RWPE1 (cell line): Measurements from ENCODE around the gene APH1A.

ENCODE experiments used
- CTCF ChIA-PET: fragments of 350-600 bp; sonication (Branson Sonifier 250); formaldehyde crosslinking; extraction: SDS; loops from one replicate; lab custom pipeline; 2021; lab: Yijun Ruan, JAX
- POLR2A ChIA-PET: fragments of 400-600 bp; formaldehyde crosslinking; extraction: SDS; loops from one replicate; lab custom pipeline; 2020; ENCODE audit warnings: antibody characterized with exemption; ENCODE audit not compliant: low non-redundant PET; lab: Yijun Ruan, JAX
- DNase-seq: peaks from one replicate; pipeline ENCODE4 v3.0.0; 2012; ENCODE audit warnings: low spot score
- H3K27ac ChIP-seq: fragments of 450-650 bp; 2 replicates; pipeline ENCODE4 v1.5.1; 2017
- CTCF ChIP-seq: fragments of 450-650 bp; conservative IDR thresholded peaks from 2 replicates; pipeline ENCODE4 v1.5.1; 2017; ENCODE audit warnings: low read depth, mild to moderate bottlenecking

APH1A gene

GRCh38 chr1:150271291-150271959, 2.6 kb upstream of the APH1A start:
- ChIA-PET POLR2A (no interaction called here), CTCF (no interaction called here)
- no peak overlapping the region for H3K27ac ChIP-seq
- no peak for TF ChIP-seq CTCF
- no peak for DNase-seq

- peak overlapping the region; percentile 84 for H3K27ac ChIP-seq
- no peak for DNase-seq
- CTCF ChIA-PET = interaction anchor here (0.5 to 1.3 kb wide), 2 partner anchors 12 to 82 kb away, joined by 5 read pairs; no protein-coding TSS in a partner anchor
- no peak for TF ChIP-seq CTCF
- POLR2A ChIA-PET = no interaction called here
These were observed 635 bp upstream of the APH1A start for GRCh38 chr1:150269451-150269850.

GRCh38 chr1:150268340-150268704, 494 bp downstream of the APH1A start:
- ChIA-PET POLR2A (interaction anchor here (0.6 kb wide), 1 partner anchor 23 kb away, joined by 3 read pairs; no protein-coding TSS in a partner anchor), CTCF (interaction anchor here (0.6 to 1.3 kb wide), 2 partner anchors 11 to 13 kb away, joined by 3 to 5 read pairs; partner anchors contain the start of gene CA14)
- DNase-seq = peak; percentile 32
- no peak for TF ChIP-seq CTCF
- peak overlapping the region; percentile 84 for H3K27ac ChIP-seq

- ChIA-PET CTCF (no interaction called here), POLR2A (no interaction called here)
- DNase-seq = no peak
- H3K27ac ChIP-seq = peak overlapping the region; percentile 84
- TF ChIP-seq CTCF = no peak
These were observed 920 bp downstream of the APH1A start for GRCh38 chr1:150267896-150268295.

GRCh38 chr1:150263549-150263948, 5.3 kb downstream of the APH1A start:
- no peak for DNase-seq
- peak overlapping the region; percentile 80 for H3K27ac ChIP-seq
- TF ChIP-seq CTCF = no peak
- ChIA-PET POLR2A (interaction anchor here (0.6 kb wide), 1 partner anchor 77 kb away, joined by 9 read pairs; no protein-coding TSS in a partner anchor), CTCF (no interaction called here)

- POLR2A ChIA-PET = no interaction called here
- CTCF ChIA-PET = no interaction called here
- TF ChIP-seq CTCF = no peak
- H3K27ac ChIP-seq = peak overlapping the region; percentile 80
- DNase-seq = peak; percentile 59
These were observed 6.2 kb downstream of the APH1A start for GRCh38 chr1:150262388-150263320.
